Ovary (tissue), 9 donors: ENCODE data around the gene GRIA4. TPM values are rescaled to one million over a fixed set of nuclear protein-coding genes. Genes with fewer than 3 reads are reported as not detected.

Source experiments
- DNase-seq, 5 donors: peaks; one replicate each; pipeline ENCODE4 v3.0.0-alpha.2; 2019 to 2020
- H3K27ac ChIP-seq, 2 donors: fragments of 200-600 bp; one replicate each; pipeline versions ENCODE4 v1.5.1 to v1.8.0; 2019 to 2022
- H3K27me3 ChIP-seq: fragments of 200-600 bp; one replicate; pipeline ENCODE4 v1.8.0; 2022
- H3K36me3 ChIP-seq: fragments of 200-600 bp; sonication (generic); one replicate; pipeline ENCODE4 v1.5.1; 2019
- H3K4me1 ChIP-seq: one replicate; pipeline ENCODE4 v1.8.1; 2013; ENCODE audit warnings: mild to moderate bottlenecking, moderate library complexity; ENCODE audit not compliant: insufficient read depth
- H3K4me3 ChIP-seq: fragments of 200-600 bp; sonication (generic); one replicate; pipeline ENCODE4 v1.5.1; 2017
- H3K9me3 ChIP-seq, 2 donors: fragments of 200-600 bp in 1 of 2; sonication (generic) in 1 of 2; one replicate each; pipeline versions ENCODE4 v1.5.1 to v1.8.1; 2013 to 2019; ENCODE audit warnings: mild to moderate bottlenecking in 1 of 2, moderate library complexity in 1 of 2
- EP300 ChIP-seq: sonication (generic); formaldehyde crosslinking; IDR thresholded peaks from one replicate; pipeline ENCODE4 v1.6.1; 2017; ENCODE audit warnings: antibody characterized with exemption
- POLR2A ChIP-seq: fragments of 450-650 bp; IDR thresholded peaks from one replicate; pipeline ENCODE4 v1.6.1; 2017; ENCODE audit warnings: antibody characterized with exemption, mild to moderate bottlenecking, moderate library complexity
- WGBS, 3 donors: extraction: QIAGEN DNeasy Blood & Tissue Kit in 1 of 3; methylation state at CpG; one replicate each; pipeline versions ENCODE4 v1.1.5 to v1.1.7; 2013 to 2017; 5-methylcytosine and 5-hydroxymethylcytosine counted together
- intact Hi-C, 4 donors: fragments of 100-400 bp; cut with DNase I; formaldehyde crosslinking; loops; one replicate each; pipeline versions ENCODE4 v1.11.0 to v1.15.1; 2022 to 2023
- polyA plus RNA-seq, 2 donors: library from polyadenylated mRNA; stranded (reverse); fragments of 200-250 nt in 1 of 2; fragments of 350-450 nt in 1 of 2; fragmentation: Illumina TruSeq in 1 of 2; extraction: RNeasy Lipid Tissue Mini Kit (QIAGEN cat#74804) in 1 of 2; gene quantifications; one replicate each; pipeline ENCODE4 v1.2.3, GENCODE V29; 2013 to 2014
- total RNA-seq, 7 donors: library from RNA; depleted of rRNA in 2 of 7; stranded (reverse); fragments of >200 nt in 2 of 7; fragmentation: NEBNext Ultra II Directional in 3 of 7; extraction: Animal tissue kit (Norgen Biotek cat#: 25700) in 3 of 7; gene quantifications; one replicate each; pipeline versions ENCODE4 v1.1.0 to v1.2.4, GENCODE V29; 2016 to 2023
- TF ChIP-seq, protein P1 (sequence below), 3 donors: fragments of 450-650 bp in 2 of 3; fragments of 200-600 bp in 1 of 3; IDR thresholded peaks; one replicate each; pipeline versions ENCODE4 v1.5.1 to v1.8.0; 2016 to 2022; ENCODE audit warnings: antibody characterized with exemption in 3 of 3, mild to moderate bottlenecking in 1 of 3
- donor health status: DM: no; HTN: no; CAD: no; lungs with moderate emphysema.
- donor health status: DM: no; HTN: no; CAD: no.
- donor health status: Bipolar disorder and iron deficiency.
- donor health status: DM: yes; HTN: yes; CAD: no.
- donor health status: DM: no; HTN: no; CAD: no.
- donor health status: DM: yes; HTN: yes; CAD: no.

The GRIA4 gene
- total and polyA plus RNA-seq, 9 donors: 0.07 to 1.1 (median 0.26) TPM; not detected in 3

DNA sequence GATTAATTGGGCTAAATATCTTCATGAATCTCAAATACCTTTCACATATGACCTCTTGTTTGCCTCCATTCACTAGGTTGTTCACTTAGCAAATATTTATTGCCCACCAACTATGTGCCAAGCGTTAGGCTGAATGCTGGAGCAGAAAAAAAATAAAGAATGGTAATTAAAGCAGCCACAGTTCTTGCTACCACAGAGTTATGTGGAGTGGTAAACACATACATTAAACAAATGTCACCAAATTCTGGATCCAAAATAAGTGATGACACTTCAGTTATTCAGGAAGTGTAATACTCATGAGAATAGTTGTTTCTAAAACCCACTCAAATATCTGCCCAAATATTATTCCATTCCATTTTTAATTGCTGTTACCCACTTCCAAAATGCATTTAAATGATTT lies 128.4 kb downstream of the GRIA4 start:
- intact Hi-C loops: loop anchor here in 1 of 4 donors (5.0 kb wide), 1 partner anchor 1374 kb away; no protein-coding TSS in a partner anchor
- no peaks in the 10 kb centered on the region for H3K36me3 ChIP-seq
- 82 to 87% (median 87%) methylated on average over 1 of the region's 1 CpG for WGBS, 3 donors
- DNase-seq: no peak
- no peaks in the 10 kb centered on the region for H3K9me3 ChIP-seq
- peaks cover 2% of the 10 kb centered on the region for H3K27me3 ChIP-seq
- no peak overlapping the region for H3K27ac ChIP-seq
- H3K4me3 ChIP-seq: no peak overlapping the region
- no peaks in the 10 kb centered on the region for H3K4me1 ChIP-seq
- TF ChIP-seq POLR2A: no peak
- TF ChIP-seq EP300: no peak
- TF ChIP-seq, protein P1, sequence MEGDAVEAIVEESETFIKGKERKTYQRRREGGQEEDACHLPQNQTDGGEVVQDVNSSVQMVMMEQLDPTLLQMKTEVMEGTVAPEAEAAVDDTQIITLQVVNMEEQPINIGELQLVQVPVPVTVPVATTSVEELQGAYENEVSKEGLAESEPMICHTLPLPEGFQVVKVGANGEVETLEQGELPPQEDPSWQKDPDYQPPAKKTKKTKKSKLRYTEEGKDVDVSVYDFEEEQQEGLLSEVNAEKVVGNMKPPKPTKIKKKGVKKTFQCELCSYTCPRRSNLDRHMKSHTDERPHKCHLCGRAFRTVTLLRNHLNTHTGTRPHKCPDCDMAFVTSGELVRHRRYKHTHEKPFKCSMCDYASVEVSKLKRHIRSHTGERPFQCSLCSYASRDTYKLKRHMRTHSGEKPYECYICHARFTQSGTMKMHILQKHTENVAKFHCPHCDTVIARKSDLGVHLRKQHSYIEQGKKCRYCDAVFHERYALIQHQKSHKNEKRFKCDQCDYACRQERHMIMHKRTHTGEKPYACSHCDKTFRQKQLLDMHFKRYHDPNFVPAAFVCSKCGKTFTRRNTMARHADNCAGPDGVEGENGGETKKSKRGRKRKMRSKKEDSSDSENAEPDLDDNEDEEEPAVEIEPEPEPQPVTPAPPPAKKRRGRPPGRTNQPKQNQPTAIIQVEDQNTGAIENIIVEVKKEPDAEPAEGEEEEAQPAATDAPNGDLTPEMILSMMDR (IDR thresholded peaks at IDR 0.05): no peak

DNA sequence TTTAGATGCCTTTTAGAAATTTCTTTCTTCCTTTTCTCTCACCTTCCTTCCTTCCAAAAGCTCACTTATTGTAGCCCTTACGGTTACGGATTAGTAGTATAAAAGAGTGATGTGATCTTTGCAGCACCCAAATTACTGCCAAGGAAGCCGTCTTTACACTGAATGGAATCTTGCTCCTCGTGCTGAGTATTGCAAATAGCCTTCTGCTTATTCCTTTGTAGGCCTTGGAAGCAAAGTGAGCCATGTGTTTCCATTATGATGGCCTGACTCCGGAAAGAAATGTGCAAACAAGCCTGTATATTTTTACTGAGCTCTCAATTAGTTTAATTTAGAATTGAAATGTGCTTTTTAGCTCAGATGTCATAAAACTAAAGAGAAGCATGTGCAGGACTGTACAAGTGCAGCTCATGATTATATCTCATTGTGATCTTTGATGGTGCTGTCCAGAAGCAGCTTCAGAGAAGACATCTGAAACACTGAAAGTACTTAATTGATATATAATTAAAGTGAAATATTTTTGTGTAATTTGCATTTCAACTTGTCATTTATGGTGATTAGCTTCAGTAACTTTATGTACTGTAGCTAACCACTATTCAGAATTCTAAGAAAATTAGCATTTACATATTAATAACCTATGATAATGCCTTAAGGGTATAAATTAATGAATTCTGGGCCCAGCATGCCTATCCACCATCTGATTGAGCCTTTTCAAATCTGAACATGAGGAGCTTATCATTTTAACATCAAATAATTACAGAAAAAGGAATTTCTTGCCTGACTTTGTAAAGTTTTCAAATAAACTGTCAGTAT lies 129.3 kb downstream of the GRIA4 start:
- TF ChIP-seq, protein P1 (IDR thresholded peaks at IDR 0.05): no peak
- TF ChIP-seq EP300: no peak
- TF ChIP-seq POLR2A: no peak
- H3K27ac ChIP-seq: no peak overlapping the region
- H3K9me3 ChIP-seq: no peaks in the 10 kb centered on the region
- no peak overlapping the region for H3K4me3 ChIP-seq
- H3K4me1 ChIP-seq: no peaks in the 10 kb centered on the region
- H3K36me3 ChIP-seq: no peaks in the 10 kb centered on the region
- H3K27me3 ChIP-seq: peaks cover 2% of the 10 kb centered on the region
- 77 to 81% (median 77%) methylated on average over 5 of the region's 5 CpGs for WGBS, 3 donors
- DNase-seq: no peak
- intact Hi-C loops: loop anchor here in 1 of 4 donors (5.0 kb wide), 1 partner anchor 1373 kb away; no protein-coding TSS in a partner anchor

- WGBS, 3 donors: 75 to 79% (median 76%) methylated on average over 4 of the region's 4 CpGs
- Histone ChIP-seq H3K27ac (no peak overlapping the region), H3K36me3 (no peaks in the 10 kb centered on the region), H3K9me3 (no peaks in the 10 kb centered on the region), H3K4me1 (no peaks in the 10 kb centered on the region), H3K27me3 (peaks cover 2% of the 10 kb centered on the region), H3K4me3 (no peak overlapping the region)
- no peak for DNase-seq
- TF ChIP-seq EP300: no peak
- no peak for TF ChIP-seq POLR2A
- TF ChIP-seq, protein P1 (IDR thresholded peaks at IDR 0.05): no peak
- intact Hi-C loops: no loop called here
Observed at GRCh38 chr11:105740164-105740903, 130.5 kb downstream of the GRIA4 start.

DNA sequence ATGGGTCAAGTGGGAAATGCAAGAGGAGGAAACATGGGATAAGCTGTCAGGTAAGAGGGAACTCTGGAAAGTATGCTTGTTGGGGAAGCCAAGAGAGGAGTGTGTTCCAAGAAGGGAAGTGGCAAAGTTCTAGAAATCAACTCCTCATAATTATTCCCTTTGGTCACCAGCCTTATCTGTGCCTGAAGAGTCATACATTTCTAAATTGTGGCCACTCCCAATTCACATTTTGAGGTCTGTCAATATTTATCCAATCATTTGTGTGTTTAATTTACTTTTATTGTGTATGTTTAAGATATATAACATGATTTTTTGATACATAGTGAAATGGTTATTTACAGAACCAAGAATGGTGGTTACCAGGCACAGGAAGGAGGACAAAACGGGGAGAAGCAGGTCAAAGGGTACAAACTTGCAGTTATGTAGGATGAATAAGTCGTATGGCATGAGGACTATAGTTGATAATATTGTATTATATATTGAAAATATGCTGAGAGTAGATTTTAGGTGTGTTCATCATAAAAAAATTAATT lies 131.7 kb downstream of the GRIA4 start:
- Histone ChIP-seq H3K4me3 (no peak overlapping the region), H3K27ac (no peak overlapping the region), H3K4me1 (no peaks in the 10 kb centered on the region), H3K9me3 (no peaks in the 10 kb centered on the region), H3K36me3 (no peaks in the 10 kb centered on the region), H3K27me3 (peaks cover under 1% of the 10 kb centered on the region)
- 73 to 79% (median 74%) methylated on average over 2 of the region's 2 CpGs for WGBS, 3 donors
- TF ChIP-seq EP300 (no peak), POLR2A (no peak)
- TF ChIP-seq, protein P1 (IDR thresholded peaks at IDR 0.05): no peak
- no peak for DNase-seq
- intact Hi-C loops: no loop called here
